H9 (cell line): ENCODE results near the gene FUT8. TPM values are rescaled to one million over a fixed set of nuclear protein-coding genes. Genes with fewer than 3 reads are reported as not detected.

ENCODE experiments used
- DNase-seq: peaks from one replicate; pipeline ENCODE4 v3.0.0-alpha.2; 2017
- H2AFZ ChIP-seq: one replicate; pipeline ENCODE4 v1.6.1; 2013; ENCODE audit warnings: mild to moderate bottlenecking, low read length, control low read depth, moderate library complexity
- H2AK5ac ChIP-seq: 2 replicates; pipeline ENCODE4 v1.6.1; 2013; ENCODE audit warnings: low read length, control low read depth, mixed read lengths; ENCODE audit not compliant: insufficient read length
- H2BK120ac ChIP-seq: one replicate; pipeline ENCODE4 v1.6.1; 2013; ENCODE audit warnings: low read depth, mild to moderate bottlenecking, low read length, control low read depth, inconsistent platforms; ENCODE audit not compliant: poor library complexity, severe bottlenecking
- H2BK12ac ChIP-seq: 2 replicates; pipeline ENCODE4 v1.6.1; 2013; ENCODE audit warnings: low read length, control low read depth, mixed read lengths, low read depth; ENCODE audit not compliant: insufficient read length
- H2BK15ac ChIP-seq: 2 replicates; pipeline ENCODE4 v1.6.1; 2013; ENCODE audit warnings: low read depth, low read length, control low read depth
- H2BK20ac ChIP-seq: one replicate; pipeline ENCODE4 v1.6.1; 2013; ENCODE audit warnings: low read depth, mild to moderate bottlenecking, low read length, control low read depth, inconsistent platforms; ENCODE audit not compliant: poor library complexity, severe bottlenecking
- H2BK5ac ChIP-seq: 2 replicates; pipeline ENCODE4 v1.6.1; 2013; ENCODE audit warnings: low read length, control low read depth, mixed read lengths; ENCODE audit not compliant: insufficient read length
- H3K14ac ChIP-seq: 2 replicates; pipeline ENCODE4 v1.6.1; 2013; ENCODE audit warnings: low read length, control low read depth; ENCODE audit not compliant: insufficient read depth
- H3K18ac ChIP-seq: 2 replicates; pipeline ENCODE4 v1.6.1; 2013; ENCODE audit warnings: low read depth, mild to moderate bottlenecking, mixed read lengths, low read length, control low read depth; ENCODE audit not compliant: insufficient read length
- H3K23ac ChIP-seq: 2 replicates; pipeline ENCODE4 v1.6.1; 2013; ENCODE audit warnings: low read length, control low read depth, mixed read lengths, low read depth; ENCODE audit not compliant: insufficient read length
- H3K23me2 ChIP-seq: 2 replicates; pipeline ENCODE4 v1.6.1; 2013; ENCODE audit warnings: low read depth, mild to moderate bottlenecking, mixed read lengths, low read length, control low read depth; ENCODE audit not compliant: insufficient read length, poor library complexity, severe bottlenecking
- H3K27ac ChIP-seq: 2 replicates; pipeline ENCODE4 v1.5.1; 2013; ENCODE audit warnings: low read length, control low read depth, mixed read lengths, low read depth; ENCODE audit not compliant: insufficient read length
- H3K27me3 ChIP-seq: 2 replicates; pipeline ENCODE4 v1.6.1; 2013; ENCODE audit warnings: low read length, control low read depth, inconsistent platforms; ENCODE audit not compliant: insufficient read depth
- H3K4ac ChIP-seq: 2 replicates; pipeline ENCODE4 v1.6.1; 2013; ENCODE audit warnings: low read depth, mild to moderate bottlenecking, control low read depth, inconsistent platforms, low read length, moderate library complexity
- H3K4me1 ChIP-seq: 2 replicates; pipeline ENCODE4 v1.6.1; 2013; ENCODE audit warnings: low read length, control low read depth, inconsistent platforms; ENCODE audit not compliant: insufficient read depth
- H3K4me2 ChIP-seq: 2 replicates; pipeline ENCODE4 v1.6.1; 2013; ENCODE audit warnings: low read length, control low read depth, mixed read lengths; ENCODE audit not compliant: insufficient read length, insufficient read depth
- H3K56ac ChIP-seq: 2 replicates; pipeline ENCODE4 v1.6.1; 2013; ENCODE audit warnings: low read depth, mild to moderate bottlenecking, mixed read lengths, low read length, control low read depth; ENCODE audit not compliant: insufficient read length
- H3K79me1 ChIP-seq: 2 replicates; pipeline ENCODE4 v1.6.1; 2013; ENCODE audit warnings: low read depth, mild to moderate bottlenecking, moderate library complexity, low read length, control low read depth, inconsistent platforms; ENCODE audit not compliant: insufficient read depth, poor library complexity, severe bottlenecking
- H3K79me2 ChIP-seq: 2 replicates; pipeline ENCODE4 v1.6.1; 2013; ENCODE audit warnings: low read length, control low read depth, inconsistent platforms; ENCODE audit not compliant: insufficient read depth
- H3K9ac ChIP-seq: 2 replicates; pipeline ENCODE4 v1.6.1; 2013; ENCODE audit warnings: low read length, control low read depth, mixed read lengths; ENCODE audit not compliant: insufficient read length; ENCODE audit errors: extremely low read depth
- H3K9me3 ChIP-seq: one replicate; pipeline ENCODE4 v1.6.1; 2013; ENCODE audit warnings: low read depth, low read length, inconsistent platforms; ENCODE audit not compliant: control insufficient read depth
- H3T11ph ChIP-seq: one replicate; pipeline ENCODE4 v1.6.1; 2013; ENCODE audit warnings: mild to moderate bottlenecking, low read length, control low read depth, inconsistent platforms
- H4K20me1 ChIP-seq: one replicate; pipeline ENCODE4 v1.6.1; 2013; ENCODE audit not compliant: control insufficient read depth, insufficient read length, insufficient read depth
- H4K5ac ChIP-seq: 2 replicates; pipeline ENCODE4 v1.6.1; 2013; ENCODE audit warnings: low read depth, mild to moderate bottlenecking, mixed read lengths, low read length, control low read depth; ENCODE audit not compliant: insufficient read length
- H4K8ac ChIP-seq: replicated peaks from 2 replicates; pipeline ENCODE4 v1.6.1; 2013; ENCODE audit warnings: low read length, control low read depth, mixed read lengths, low read depth; ENCODE audit not compliant: insufficient read length
- H4K91ac ChIP-seq: 2 replicates; pipeline ENCODE4 v1.6.1; 2013; ENCODE audit warnings: low read depth, mild to moderate bottlenecking, moderate library complexity, mixed read lengths, low read length, control low read depth; ENCODE audit not compliant: insufficient read length
- H3K27ac Mint-ChIP-seq, 3 experiments: 2 replicates in 2 of 3; 3 replicates in 1 of 3; pipeline ENCODE4 v1.8.0; 2020 to 2021; ENCODE audit warnings: mixed read lengths in 3 of 3, mild to moderate bottlenecking in 1 of 3, moderate library complexity in 1 of 3
- H3K27me3 Mint-ChIP-seq: 2 replicates; pipeline ENCODE4 v1.8.0; 2021; ENCODE audit warnings: low read depth, mild to moderate bottlenecking, moderate library complexity, mixed read lengths
- H3K36me3 Mint-ChIP-seq, 3 experiments: 2 replicates in 2 of 3; 3 replicates in 1 of 3; pipeline ENCODE4 v1.8.0; 2020 to 2021; ENCODE audit warnings: low read depth in 3 of 3, mixed read lengths in 3 of 3; ENCODE audit not compliant: insufficient read depth in 1 of 3
- H3K4me1 Mint-ChIP-seq, 2 experiments: 2 replicates each; pipeline ENCODE4 v1.8.0; 2020; ENCODE audit warnings: mixed read lengths in 2 of 2
- H3K4me3 Mint-ChIP-seq, 2 experiments: 2 replicates in 1 of 2; 3 replicates in 1 of 2; pipeline ENCODE4 v1.8.0; 2020 to 2021; ENCODE audit warnings: mild to moderate bottlenecking in 2 of 2, mixed read lengths in 2 of 2, moderate library complexity in 1 of 2
- H3K9me3 Mint-ChIP-seq, 2 experiments: 2 replicates in 1 of 2; 3 replicates in 1 of 2; pipeline ENCODE4 v1.8.0; 2020; ENCODE audit warnings: mild to moderate bottlenecking in 2 of 2, mixed read lengths in 2 of 2, moderate library complexity in 1 of 2
- total RNA-seq: library from RNA; stranded (reverse); gene quantifications from 2 replicates; pipeline ENCODE4 v1.2.1, GENCODE V29; 2021
- TF ChIP-seq, protein P1 (sequence below): fragments of 200-600 bp; sonication (generic); conservative IDR thresholded peaks from 3 replicates; pipeline ENCODE4 v1.8.0; 2021; ENCODE audit warnings: antibody characterized with exemption, mild to moderate bottlenecking

The FUT8 gene
- total RNA-seq, 1 experiment from 2014 or later: 44.3 TPM

DNA sequence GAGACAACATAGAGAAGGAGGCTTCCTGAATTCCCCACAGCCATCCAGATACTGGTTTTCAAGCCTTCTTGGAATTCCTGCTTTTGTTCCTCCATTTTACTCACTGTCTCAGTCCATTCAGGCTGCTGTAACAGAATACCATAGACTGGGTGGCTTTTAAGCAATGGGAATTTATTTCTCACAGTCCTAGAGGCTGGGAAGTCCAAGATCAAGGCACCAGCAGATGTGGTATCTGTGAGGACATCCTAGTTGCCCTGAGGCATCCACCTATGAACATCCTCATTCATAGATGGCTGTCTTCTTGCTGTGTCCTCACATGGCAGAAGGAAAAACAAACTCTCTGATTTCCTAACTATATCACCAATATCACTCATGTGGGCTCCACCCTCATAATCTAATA lies 374.9 kb downstream of the FUT8 start:
- Histone ChIP-seq H3K4ac (no peak overlapping the region), H3T11ph (no peak overlapping the region), H2AFZ (no peak overlapping the region), H4K5ac (no peak overlapping the region), H3K56ac (no peak overlapping the region), H4K91ac (no peak overlapping the region), H2BK120ac (no peak overlapping the region), H3K79me1 (no peaks in the 10 kb centered on the region), H3K18ac (no peak overlapping the region), H4K8ac (no peak overlapping the region), H3K4me1 (peaks cover 3% of the 10 kb centered on the region; the same call in 1 of the 2 replicates), H3K23ac (no peak overlapping the region), H2AK5ac (no peak overlapping the region), H3K79me2 (no peaks in the 10 kb centered on the region), H2BK20ac (no peak overlapping the region), H4K20me1 (peaks cover 2% of the 10 kb centered on the region), H3K27me3 (no peaks in the 10 kb centered on the region), H3K9ac (no peak overlapping the region), H3K23me2 (no peaks in the 10 kb centered on the region), H2BK5ac (no peak overlapping the region), H2BK15ac (no peak overlapping the region), H3K4me2 (no peak overlapping the region), H2BK12ac (no peak overlapping the region), H3K9me3 (no peaks in the 10 kb centered on the region), H3K14ac (no peak overlapping the region), H3K27ac (no peak overlapping the region)
- Mint-ChIP-seq H3K4me3 (no peak overlapping the region), H3K9me3 (no peaks in the 10 kb centered on the region), H3K27ac (no peak overlapping the region), H3K36me3 (no peaks in the 10 kb centered on the region), H3K4me1 (peaks cover 2% of the 10 kb centered on the region in 2 experiments; a peak in 2 of 4 replicates), H3K27me3 (no peaks in the 10 kb centered on the region; the same call in 1 of the 2 replicates)
- TF ChIP-seq, protein P1, sequence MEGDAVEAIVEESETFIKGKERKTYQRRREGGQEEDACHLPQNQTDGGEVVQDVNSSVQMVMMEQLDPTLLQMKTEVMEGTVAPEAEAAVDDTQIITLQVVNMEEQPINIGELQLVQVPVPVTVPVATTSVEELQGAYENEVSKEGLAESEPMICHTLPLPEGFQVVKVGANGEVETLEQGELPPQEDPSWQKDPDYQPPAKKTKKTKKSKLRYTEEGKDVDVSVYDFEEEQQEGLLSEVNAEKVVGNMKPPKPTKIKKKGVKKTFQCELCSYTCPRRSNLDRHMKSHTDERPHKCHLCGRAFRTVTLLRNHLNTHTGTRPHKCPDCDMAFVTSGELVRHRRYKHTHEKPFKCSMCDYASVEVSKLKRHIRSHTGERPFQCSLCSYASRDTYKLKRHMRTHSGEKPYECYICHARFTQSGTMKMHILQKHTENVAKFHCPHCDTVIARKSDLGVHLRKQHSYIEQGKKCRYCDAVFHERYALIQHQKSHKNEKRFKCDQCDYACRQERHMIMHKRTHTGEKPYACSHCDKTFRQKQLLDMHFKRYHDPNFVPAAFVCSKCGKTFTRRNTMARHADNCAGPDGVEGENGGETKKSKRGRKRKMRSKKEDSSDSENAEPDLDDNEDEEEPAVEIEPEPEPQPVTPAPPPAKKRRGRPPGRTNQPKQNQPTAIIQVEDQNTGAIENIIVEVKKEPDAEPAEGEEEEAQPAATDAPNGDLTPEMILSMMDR: no peak
- no peak for DNase-seq
